Peyer's patch (tissue), 4 donors: ENCODE results near the gene LGALS4. TPM values are rescaled to one million over a fixed set of nuclear protein-coding genes. Genes with fewer than 3 reads are reported as not detected.
A peak's percentile ranks its signal among the peaks of the same experiment; 100 is the strongest.

Experiments
- DNase-seq, 3 donors: peaks; one replicate each; pipeline ENCODE4 v3.0.0-alpha.2; 2017 to 2019
- H3K27ac ChIP-seq, 4 donors: fragments of 200-600 bp; sonication (generic); one replicate each; pipeline ENCODE4 v1.5.1; 2016 to 2019
- H3K27me3 ChIP-seq, 2 donors: fragments of 200-600 bp; sonication (generic); one replicate each; pipeline ENCODE4 v1.5.1; 2019
- H3K36me3 ChIP-seq, 3 donors: fragments of 200-600 bp; sonication (generic); one replicate each; pipeline ENCODE4 v1.5.1; 2016 to 2019
- H3K4me1 ChIP-seq, 4 donors: fragments of 200-600 bp; sonication (generic); one replicate each; pipeline ENCODE4 v1.5.1; 2016 to 2019
- H3K4me3 ChIP-seq, 4 donors: fragments of 200-600 bp; sonication (generic); 1 replicate in 3 of 4; 2 replicates in 1 of 4; pipeline ENCODE4 v1.5.1; 2016 to 2019; ENCODE audit warnings: mild to moderate bottlenecking in 1 of 4
- H3K9me3 ChIP-seq, 4 donors: fragments of 200-600 bp; sonication (generic); one replicate each; pipeline ENCODE4 v1.5.1; 2016 to 2019; ENCODE audit warnings: mild to moderate bottlenecking in 1 of 4
- POLR2A ChIP-seq, 2 donors: fragments of 450-650 bp; IDR thresholded peaks; one replicate each; pipeline ENCODE4 v1.5.1; 2017; ENCODE audit warnings: antibody characterized with exemption in 2 of 2, mild to moderate bottlenecking in 2 of 2, moderate library complexity in 2 of 2
- total RNA-seq, 4 donors: library from RNA; depleted of rRNA; stranded (reverse); fragments of >200 nt; gene quantifications; one replicate each; pipeline ENCODE4 v1.1.0, GENCODE V29; 2016
- TF ChIP-seq, protein P1 (sequence below), 6 experiments: fragments of 450-650 bp in 4 of 6; fragments of 200-600 bp in 2 of 6; sonication (generic) in 1 of 6; IDR thresholded peaks; one replicate each; pipeline ENCODE4 v1.5.1; 2017 to 2019; ENCODE audit warnings: antibody characterized with exemption in 6 of 6, mild to moderate bottlenecking in 3 of 6, moderate library complexity in 1 of 6

The LGALS4 gene
- total RNA-seq, 4 donors from 2014 or later: 1,215 to 4,170 (median 2,579) TPM

- peaks cover 0 to 92% (median 4%) of the 10 kb centered on the region in 3 donors for H3K36me3 ChIP-seq
- no peak for DNase-seq
- H3K27ac ChIP-seq: peak overlapping the region in 1 of 4 donors; percentile 77
- peaks cover 0 to 19% (median 16%) of the 10 kb centered on the region in 4 donors for H3K4me1 ChIP-seq
- H3K4me3 ChIP-seq: no peak overlapping the region
- no peaks in the 10 kb centered on the region for H3K9me3 ChIP-seq
- no peaks in the 10 kb centered on the region for H3K27me3 ChIP-seq
- TF ChIP-seq POLR2A (IDR thresholded peaks at IDR 0.05): no peak
- TF ChIP-seq, protein P1, sequence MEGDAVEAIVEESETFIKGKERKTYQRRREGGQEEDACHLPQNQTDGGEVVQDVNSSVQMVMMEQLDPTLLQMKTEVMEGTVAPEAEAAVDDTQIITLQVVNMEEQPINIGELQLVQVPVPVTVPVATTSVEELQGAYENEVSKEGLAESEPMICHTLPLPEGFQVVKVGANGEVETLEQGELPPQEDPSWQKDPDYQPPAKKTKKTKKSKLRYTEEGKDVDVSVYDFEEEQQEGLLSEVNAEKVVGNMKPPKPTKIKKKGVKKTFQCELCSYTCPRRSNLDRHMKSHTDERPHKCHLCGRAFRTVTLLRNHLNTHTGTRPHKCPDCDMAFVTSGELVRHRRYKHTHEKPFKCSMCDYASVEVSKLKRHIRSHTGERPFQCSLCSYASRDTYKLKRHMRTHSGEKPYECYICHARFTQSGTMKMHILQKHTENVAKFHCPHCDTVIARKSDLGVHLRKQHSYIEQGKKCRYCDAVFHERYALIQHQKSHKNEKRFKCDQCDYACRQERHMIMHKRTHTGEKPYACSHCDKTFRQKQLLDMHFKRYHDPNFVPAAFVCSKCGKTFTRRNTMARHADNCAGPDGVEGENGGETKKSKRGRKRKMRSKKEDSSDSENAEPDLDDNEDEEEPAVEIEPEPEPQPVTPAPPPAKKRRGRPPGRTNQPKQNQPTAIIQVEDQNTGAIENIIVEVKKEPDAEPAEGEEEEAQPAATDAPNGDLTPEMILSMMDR (IDR thresholded peaks at IDR 0.05): no peak
Observed at GRCh38 chr19:38839816-38840582, 27.3 kb upstream of the LGALS4 start.

DNA sequence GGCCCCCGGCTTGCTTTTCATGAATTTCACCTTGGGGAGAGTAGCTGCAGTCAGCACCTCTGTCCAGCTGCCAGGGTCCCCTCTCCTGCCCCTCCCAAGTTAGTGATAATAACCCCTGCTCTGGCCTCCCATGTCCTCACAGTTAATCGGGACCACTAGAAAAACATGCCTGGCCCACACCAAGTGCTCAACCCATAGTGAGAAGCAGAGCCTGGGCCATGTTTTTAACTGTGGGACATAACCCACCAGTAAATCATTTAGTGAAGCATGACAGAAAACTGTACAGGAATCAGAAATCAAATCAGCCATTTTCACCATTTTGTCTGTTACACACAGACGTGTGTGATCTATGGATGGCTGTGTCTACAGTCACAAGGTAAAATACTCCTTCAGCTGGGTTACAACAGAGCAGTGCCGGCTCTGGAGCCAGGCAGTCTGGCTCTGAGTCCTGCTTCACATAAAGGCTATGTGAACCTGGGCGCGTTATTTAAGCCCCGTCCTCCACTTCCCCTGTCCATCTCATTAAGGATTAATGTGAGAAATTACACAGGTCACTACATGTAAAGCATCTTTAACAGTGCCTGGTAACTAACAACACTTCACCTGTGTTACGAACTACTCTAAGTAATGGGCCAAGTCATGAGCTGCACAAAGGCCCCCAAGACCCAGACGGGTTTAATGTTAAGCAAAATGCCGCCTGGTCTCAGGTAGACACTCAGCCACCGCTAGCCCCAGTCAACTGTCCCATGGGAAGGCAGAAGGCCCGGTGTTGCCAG is 26.4 kb upstream of the LGALS4 start:
- TF ChIP-seq, protein P1 (IDR thresholded peaks at IDR 0.05): no peak
- TF ChIP-seq POLR2A (IDR thresholded peaks at IDR 0.05): no peak
- Histone ChIP-seq H3K27ac (peak overlapping the region in 1 of 4 donors; percentile 45), H3K36me3 (peaks cover 0 to 83% (median 4%) of the 10 kb centered on the region in 3 donors), H3K4me3 (no peak overlapping the region), H3K9me3 (no peaks in the 10 kb centered on the region), H3K4me1 (peaks cover 0 to 19% (median 16%) of the 10 kb centered on the region in 4 donors), H3K27me3 (no peaks in the 10 kb centered on the region)
- DNase-seq: no peak

- Histone ChIP-seq H3K27me3 (no peaks in the 10 kb centered on the region), H3K27ac (peak overlapping the region in 1 of 4 donors; percentile 45), H3K9me3 (no peaks in the 10 kb centered on the region), H3K4me1 (peaks cover 0 to 19% (median 11%) of the 10 kb centered on the region in 4 donors), H3K4me3 (no peak overlapping the region), H3K36me3 (peaks cover 0 to 76% (median 0%) of the 10 kb centered on the region in 3 donors)
- peak in 1 of 3 donors; percentile 66 for DNase-seq
- no peak for TF ChIP-seq POLR2A (IDR thresholded peaks at IDR 0.05)
- TF ChIP-seq, protein P1 (IDR thresholded peaks at IDR 0.05): peak in 1 of 6 experiments; percentile 5
Observed at GRCh38 chr19:38838208-38838985, 25.7 kb upstream of the LGALS4 start.

- Histone ChIP-seq H3K4me3 (no peak overlapping the region), H3K27ac (peak overlapping the region in 1 of 4 donors; percentile 45), H3K9me3 (no peaks in the 10 kb centered on the region), H3K27me3 (no peaks in the 10 kb centered on the region), H3K36me3 (peaks cover 0 to 68% (median 0%) of the 10 kb centered on the region in 3 donors), H3K4me1 (peaks cover 0 to 12% (median 3%) of the 10 kb centered on the region in 4 donors)
- no peak for DNase-seq
- TF ChIP-seq POLR2A (IDR thresholded peaks at IDR 0.05): no peak
- TF ChIP-seq, protein P1 (IDR thresholded peaks at IDR 0.05): no peak
Observed at GRCh38 chr19:38837656-38838121, 24.9 kb upstream of the LGALS4 start.
